Trophoblast cell (in vitro differentiated cells and primary cell): ENCODE measurements around the gene MYT1.

Source experiments
- DNase-seq, 2 donors: peaks; one replicate each; pipeline ENCODE4 v3.0.0-alpha.2; 2016
- H2AFZ ChIP-seq: 2 replicates; pipeline ENCODE4 v1.6.1; 2013; ENCODE audit warnings: low read length, moderate library complexity, mild to moderate bottlenecking; ENCODE audit not compliant: insufficient read depth, poor library complexity
- H2AK5ac ChIP-seq: 2 replicates; pipeline ENCODE4 v1.6.1; 2013; ENCODE audit warnings: mild to moderate bottlenecking, low read length
- H2BK120ac ChIP-seq: 2 replicates; pipeline ENCODE4 v1.6.1; 2013; ENCODE audit warnings: low read length, mild to moderate bottlenecking, moderate library complexity; ENCODE audit not compliant: insufficient read depth, poor library complexity
- H2BK12ac ChIP-seq: 2 replicates; pipeline ENCODE4 v1.6.1; 2013; ENCODE audit warnings: mild to moderate bottlenecking, low read length, moderate library complexity
- H2BK5ac ChIP-seq: 2 replicates; pipeline ENCODE4 v1.6.1; 2013; ENCODE audit warnings: low read length, low read depth, moderate library complexity, mild to moderate bottlenecking; ENCODE audit not compliant: poor library complexity
- H3K14ac ChIP-seq: 2 replicates; pipeline ENCODE4 v1.6.1; 2013; ENCODE audit warnings: mild to moderate bottlenecking, low read length
- H3K18ac ChIP-seq: 2 replicates; pipeline ENCODE4 v1.6.1; 2013; ENCODE audit warnings: mild to moderate bottlenecking, low read length
- H3K23ac ChIP-seq: 2 replicates; pipeline ENCODE4 v1.6.1; 2013; ENCODE audit warnings: low read length
- H3K27ac ChIP-seq: 2 replicates; pipeline ENCODE4 v1.5.1; 2013; ENCODE audit warnings: low read depth, mild to moderate bottlenecking, inconsistent platforms, low read length, moderate library complexity
- H3K27me3 ChIP-seq: 2 replicates; pipeline ENCODE4 v1.6.1; 2013; ENCODE audit warnings: inconsistent platforms, mild to moderate bottlenecking, low read length, moderate library complexity; ENCODE audit not compliant: insufficient read depth
- H3K36me3 ChIP-seq, 2 experiments: 1 replicate in 1 of 2; 2 replicates in 1 of 2; pipeline ENCODE4 v1.6.1; 2013; ENCODE audit warnings: low read length in 2 of 2, mild to moderate bottlenecking in 2 of 2, moderate library complexity in 1 of 2; ENCODE audit not compliant: insufficient read depth in 2 of 2, control insufficient read depth in 1 of 2
- H3K4ac ChIP-seq: 2 replicates; pipeline ENCODE4 v1.6.1; 2013; ENCODE audit warnings: low read depth, mild to moderate bottlenecking, low read length, moderate library complexity
- H3K4me1 ChIP-seq, 2 experiments: 1 replicate in 1 of 2; 2 replicates in 1 of 2; pipeline ENCODE4 v1.6.1; 2013; ENCODE audit warnings: low read length in 2 of 2, mild to moderate bottlenecking in 2 of 2, moderate library complexity in 1 of 2; ENCODE audit not compliant: insufficient read depth in 2 of 2, control insufficient read depth in 1 of 2
- H3K4me2 ChIP-seq: 2 replicates; pipeline ENCODE4 v1.6.1; 2013; ENCODE audit warnings: inconsistent platforms, mild to moderate bottlenecking, low read length, moderate library complexity
- H3K4me3 ChIP-seq: 2 replicates; pipeline ENCODE4 v1.5.1; 2013; ENCODE audit warnings: mild to moderate bottlenecking, low read depth, low read length, inconsistent platforms
- H3K79me1 ChIP-seq: one replicate; pipeline ENCODE4 v1.6.1; 2013; ENCODE audit warnings: low read length
- H3K79me2 ChIP-seq: 2 replicates; pipeline ENCODE4 v1.6.1; 2013; ENCODE audit warnings: low read length, mild to moderate bottlenecking; ENCODE audit not compliant: control insufficient read depth, insufficient read depth, poor library complexity
- H3K9ac ChIP-seq: 2 replicates; pipeline ENCODE4 v1.6.1; 2013; ENCODE audit warnings: mild to moderate bottlenecking, low read length
- H3K9me3 ChIP-seq: 2 replicates; pipeline ENCODE4 v1.6.1; 2013; ENCODE audit warnings: low read depth, mild to moderate bottlenecking, control low read depth, inconsistent platforms, low read length; ENCODE audit not compliant: insufficient read depth
- H4K12ac ChIP-seq: 2 replicates; pipeline ENCODE4 v1.6.1; 2013; ENCODE audit warnings: low read depth, mild to moderate bottlenecking, low read length, moderate library complexity
- H4K8ac ChIP-seq: 2 replicates; pipeline ENCODE4 v1.6.1; 2013; ENCODE audit warnings: low read depth, mild to moderate bottlenecking, low read length, moderate library complexity
- H4K91ac ChIP-seq: one replicate; pipeline ENCODE4 v1.6.1; 2013; ENCODE audit warnings: low read depth, mild to moderate bottlenecking, low read length, moderate library complexity
- WGBS: extraction: QIAGEN DNeasy Blood & Tissue Kit; methylation state at CpG from one replicate; pipeline ENCODE4 v1.1.7; 2013; ENCODE audit warnings: missing lambda C conversion rate; ENCODE audit not compliant: insufficient read length, insufficient coverage; ENCODE audit errors: extremely low coverage; 5-methylcytosine and 5-hydroxymethylcytosine counted together

Gene MYT1

DNA sequence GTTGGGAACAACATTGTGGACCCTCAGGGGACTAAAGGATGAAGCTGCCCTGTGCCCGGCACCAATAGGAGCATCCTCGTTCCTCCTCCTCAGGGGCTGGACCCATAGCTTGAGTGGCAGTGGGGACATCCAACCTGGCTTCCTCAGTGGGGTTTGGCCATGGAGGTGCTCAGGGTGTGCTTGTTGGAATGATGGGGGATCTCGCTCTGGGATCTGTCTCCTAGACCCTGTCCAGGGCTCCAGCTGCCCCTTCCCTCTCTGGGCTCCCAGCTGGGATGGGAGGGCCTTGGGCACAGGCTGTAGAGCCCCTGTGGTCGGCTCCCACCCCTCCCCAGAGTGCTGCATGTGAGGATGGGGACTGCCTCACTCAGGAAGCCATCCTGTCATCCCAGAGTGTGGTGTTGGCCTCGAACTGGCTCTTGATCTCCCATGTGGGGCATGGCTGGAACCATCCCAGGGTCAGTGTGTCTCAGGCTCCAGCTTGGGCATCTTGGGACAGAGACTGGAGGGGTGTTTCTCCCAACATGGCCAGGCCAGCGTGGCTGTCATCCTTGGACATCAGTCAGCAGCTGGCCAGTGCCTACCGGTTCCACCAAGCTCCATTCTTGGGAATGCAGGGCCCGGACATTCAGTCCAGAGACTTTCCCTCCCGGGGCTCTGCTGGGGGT lies 9.5 kb upstream of the MYT1 start:
- no peaks in the 10 kb centered on the region for H3K79me2 ChIP-seq
- no peak overlapping the region for H3K27ac ChIP-seq
- no peak overlapping the region for H4K91ac ChIP-seq
- H2BK12ac ChIP-seq, result no peak overlapping the region
- no peak overlapping the region for H3K4me2 ChIP-seq
- H3K14ac ChIP-seq, result no peak overlapping the region
- no peak overlapping the region for H2BK120ac ChIP-seq
- no CpG with 5 or more reads among the region's 9 CpGs for WGBS
- no peak overlapping the region for H4K8ac ChIP-seq
- no peak overlapping the region for H3K4ac ChIP-seq
- H2AFZ ChIP-seq, result no peak overlapping the region
- no peak overlapping the region for H3K18ac ChIP-seq
- H3K9me3 ChIP-seq, result peaks cover 13% of the 10 kb centered on the region
- no peaks in the 10 kb centered on the region for H3K36me3 ChIP-seq
- H2AK5ac ChIP-seq, result no peak overlapping the region
- no peak overlapping the region for H4K12ac ChIP-seq
- H3K4me1 ChIP-seq, result no peaks in the 10 kb centered on the region
- DNase-seq, result no peak
- no peak overlapping the region for H3K9ac ChIP-seq
- H3K79me1 ChIP-seq, result no peaks in the 10 kb centered on the region
- H3K27me3 ChIP-seq, result no peaks in the 10 kb centered on the region
- no peak overlapping the region for H3K4me3 ChIP-seq
- H3K23ac ChIP-seq, result no peak overlapping the region
- H2BK5ac ChIP-seq, result no peak overlapping the region

DNA sequence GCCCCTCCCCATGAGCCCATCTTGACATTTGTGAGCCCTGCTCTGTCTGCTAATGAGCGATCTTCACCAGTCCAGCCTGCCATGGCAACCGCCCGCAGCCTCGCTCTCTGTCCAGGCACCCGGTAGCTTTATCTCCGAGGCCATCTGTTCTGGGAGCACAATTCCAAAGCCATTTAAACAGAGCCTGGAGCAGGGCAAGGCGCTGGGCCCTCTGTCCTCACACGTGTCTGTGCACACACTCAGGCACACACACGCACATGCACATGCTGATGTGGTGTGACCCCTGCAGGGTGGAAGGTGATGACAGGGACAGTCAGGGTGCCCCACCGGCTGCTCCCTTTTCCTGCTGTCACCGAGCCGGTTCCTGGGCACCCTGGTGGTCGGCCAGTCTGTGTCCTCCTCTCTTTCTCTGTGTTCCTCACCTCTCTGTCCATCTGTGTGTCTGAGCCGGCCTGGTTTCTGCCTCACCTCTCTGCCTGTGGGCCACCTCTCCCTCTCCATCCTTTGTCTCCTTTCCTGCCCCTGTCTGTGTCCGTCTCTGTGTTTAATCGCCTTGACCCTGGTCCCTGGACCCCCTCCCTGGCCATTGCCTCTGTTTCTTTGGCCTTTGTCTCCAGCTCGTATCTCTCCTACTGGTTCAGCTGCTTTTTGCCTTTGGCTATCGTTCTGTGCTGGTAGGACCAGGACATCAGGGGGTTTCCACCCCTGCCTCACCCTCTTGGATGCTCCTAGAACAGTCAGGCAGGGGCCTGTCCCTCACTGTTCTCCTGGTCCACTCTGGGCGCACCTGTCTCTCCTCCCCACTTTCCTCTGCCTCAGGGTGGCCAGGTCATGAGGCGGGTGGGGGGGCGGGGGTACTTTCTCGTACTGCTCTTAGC lies 8.8 kb upstream of the MYT1 start:
- DNase-seq, result peak in 1 of 2 donors; percentile 49
- no peak overlapping the region for H4K12ac ChIP-seq
- H3K9me3 ChIP-seq, result peaks cover 7% of the 10 kb centered on the region
- H3K27ac ChIP-seq, result no peak overlapping the region
- no peak overlapping the region for H2AFZ ChIP-seq
- no peak overlapping the region for H2AK5ac ChIP-seq
- no peak overlapping the region for H2BK12ac ChIP-seq
- peak overlapping the region; percentile 16 for H3K4me3 ChIP-seq
- no peak overlapping the region for H2BK120ac ChIP-seq
- H3K79me1 ChIP-seq, result no peaks in the 10 kb centered on the region
- H3K14ac ChIP-seq, result no peak overlapping the region
- H3K79me2 ChIP-seq, result no peaks in the 10 kb centered on the region
- WGBS, result no CpG with 5 or more reads among the region's 22 CpGs
- H3K4me1 ChIP-seq, result no peaks in the 10 kb centered on the region
- H3K18ac ChIP-seq, result no peak overlapping the region
- no peak overlapping the region for H2BK5ac ChIP-seq
- no peak overlapping the region for H3K4ac ChIP-seq
- no peak overlapping the region for H4K8ac ChIP-seq
- no peaks in the 10 kb centered on the region for H3K27me3 ChIP-seq
- H3K36me3 ChIP-seq, result no peaks in the 10 kb centered on the region
- no peak overlapping the region for H3K9ac ChIP-seq
- no peak overlapping the region for H3K4me2 ChIP-seq
- no peak overlapping the region for H3K23ac ChIP-seq
- H4K91ac ChIP-seq, result no peak overlapping the region

- H3K27me3 ChIP-seq, result peaks cover 5% of the 10 kb centered on the region
- no peak overlapping the region for H2AFZ ChIP-seq
- no peak overlapping the region for H2BK120ac ChIP-seq
- no peaks in the 10 kb centered on the region for H3K4me1 ChIP-seq
- no peak overlapping the region for H3K23ac ChIP-seq
- no peak overlapping the region for H4K12ac ChIP-seq
- no peak overlapping the region for H3K4me3 ChIP-seq
- H3K14ac ChIP-seq, result no peak overlapping the region
- H3K9me3 ChIP-seq, result peaks cover 7% of the 10 kb centered on the region
- H3K27ac ChIP-seq, result no peak overlapping the region
- H3K36me3 ChIP-seq, result no peaks in the 10 kb centered on the region
- no peak overlapping the region for H2BK12ac ChIP-seq
- no peak overlapping the region for H2BK5ac ChIP-seq
- no peak overlapping the region for H4K91ac ChIP-seq
- no peak for DNase-seq
- H3K4ac ChIP-seq, result no peak overlapping the region
- no peak overlapping the region for H3K4me2 ChIP-seq
- H4K8ac ChIP-seq, result no peak overlapping the region
- no peak overlapping the region for H2AK5ac ChIP-seq
- no peaks in the 10 kb centered on the region for H3K79me1 ChIP-seq
- no CpG with 5 or more reads among the region's 9 CpGs for WGBS
- no peak overlapping the region for H3K18ac ChIP-seq
- no peaks in the 10 kb centered on the region for H3K79me2 ChIP-seq
- H3K9ac ChIP-seq, result no peak overlapping the region
Observed at GRCh38 chr20:64156136-64156885, 7.9 kb upstream of the MYT1 start.
